WTC11 (cell line): ENCODE measurements around the gene LMF1. TPM values are rescaled to one million over a fixed set of nuclear protein-coding genes. Genes with fewer than 3 reads are reported as not detected.

Experiments used
- ATAC-seq: fragments of 200-7000 bp; cut with Tn5 transposase; 2 replicates; pipeline ENCODE4 v1.10.0; 2021; ENCODE audit warnings: mild to moderate bottlenecking, moderate library complexity
- CTCF ChIA-PET: fragments of 300-600 bp; sonication (Branson Sonifier 250); formaldehyde crosslinking; loops from one replicate; lab custom pipeline; 2021; ENCODE audit warnings: antibody characterized with exemption; lab: Charles Lee
- POLR2A ChIA-PET: fragments of 350-600 bp; sonication (Branson Sonifier 250); formaldehyde crosslinking; loops from one replicate; lab custom pipeline; 2021; ENCODE audit warnings: antibody characterized with exemption; lab: Charles Lee
- DNase-seq: peaks from one replicate; pipeline ENCODE4 v3.0.0; 2021; ENCODE audit warnings: low spot score
- H3K27ac Mint-ChIP-seq: 2 replicates; pipeline ENCODE4 v1.8.0; 2021; ENCODE audit warnings: mixed read lengths
- H3K27me3 Mint-ChIP-seq: 2 replicates; pipeline ENCODE4 v1.8.0; 2021; ENCODE audit warnings: low read depth, mild to moderate bottlenecking, moderate library complexity, mixed read lengths
- H3K36me3 Mint-ChIP-seq: 2 replicates; pipeline ENCODE4 v1.8.0; 2021; ENCODE audit warnings: mixed read lengths
- H3K4me1 Mint-ChIP-seq: 2 replicates; pipeline ENCODE4 v1.8.0; 2022; ENCODE audit warnings: mixed read lengths
- H3K4me3 Mint-ChIP-seq: 2 replicates; pipeline ENCODE4 v1.8.0; 2021; ENCODE audit warnings: mild to moderate bottlenecking, moderate library complexity, mixed read lengths
- H3K9me3 Mint-ChIP-seq: 2 replicates; pipeline ENCODE4 v1.8.0; 2021; ENCODE audit warnings: mixed read lengths
- CREB1 ChIP-seq: sonication (generic); formaldehyde crosslinking; IDR thresholded peaks from 2 replicates; pipeline ENCODE4 v1.8.0; 2023; ENCODE audit warnings: mild to moderate bottlenecking, missing genetic modification reagents
- HMGA2 ChIP-seq: fragments of 250-450 bp; sonication (Bioruptor Pico); IDR thresholded peaks from 2 replicates; pipeline ENCODE4 v1.4.0; 2021; ENCODE audit warnings: mild to moderate bottlenecking, moderate library complexity
- HMGXB4 ChIP-seq: sonication (generic); formaldehyde crosslinking; IDR thresholded peaks from 2 replicates; pipeline ENCODE4 v1.8.1; 2023; ENCODE audit warnings: mild to moderate bottlenecking, moderate library complexity, missing genetic modification reagents
- IRF2 ChIP-seq: sonication (generic); formaldehyde crosslinking; IDR thresholded peaks from 2 replicates; pipeline ENCODE4 v1.8.0; 2022; ENCODE audit warnings: low read depth, missing genetic modification reagents, borderline replicate concordance
- MLX ChIP-seq: sonication (generic); formaldehyde crosslinking; IDR thresholded peaks from 2 replicates; pipeline ENCODE4 v1.8.1; 2023; ENCODE audit warnings: mild to moderate bottlenecking, missing genetic modification reagents, moderate library complexity
- NFATC4 ChIP-seq: fragments of 250-450 bp; sonication (Bioruptor Pico); IDR thresholded peaks from 2 replicates; pipeline ENCODE4 v1.9.0; 2021; ENCODE audit warnings: mild to moderate bottlenecking
- PRRX2 ChIP-seq: fragments of 250-450 bp; sonication (Bioruptor Pico); IDR thresholded peaks from 2 replicates; pipeline ENCODE4 v1.8.0; 2021; ENCODE audit warnings: mild to moderate bottlenecking
- SMAD3 ChIP-seq: sonication (generic); formaldehyde crosslinking; IDR thresholded peaks from 2 replicates; pipeline ENCODE4 v1.8.0; 2022; ENCODE audit warnings: missing genetic modification reagents, mild to moderate bottlenecking, borderline replicate concordance
- SOX15 ChIP-seq: fragments of 250-450 bp; sonication (Bioruptor Pico); IDR thresholded peaks from 2 replicates; pipeline ENCODE4 v1.9.0; 2021; ENCODE audit warnings: mild to moderate bottlenecking
- SP1 ChIP-seq: sonication (generic); formaldehyde crosslinking; conservative IDR thresholded peaks from 2 replicates; pipeline ENCODE4 v1.8.1; 2022; ENCODE audit warnings: missing genetic modification reagents
- USF1 ChIP-seq: sonication (generic); formaldehyde crosslinking; IDR thresholded peaks from 2 replicates; pipeline ENCODE4 v1.8.0; 2022; ENCODE audit warnings: mild to moderate bottlenecking, missing genetic modification reagents
- ZMAT4 ChIP-seq: fragments of 250-450 bp; sonication (Bioruptor Pico); IDR thresholded peaks from 2 replicates; pipeline ENCODE4 v1.9.0; 2021; ENCODE audit warnings: mild to moderate bottlenecking
- ZNF121 ChIP-seq: sonication (generic); formaldehyde crosslinking; IDR thresholded peaks from 2 replicates; pipeline ENCODE4 v1.8.0; 2023; ENCODE audit warnings: missing genetic modification reagents
- ZNF219 ChIP-seq: sonication (generic); formaldehyde crosslinking; IDR thresholded peaks from 2 replicates; pipeline ENCODE4 v1.8.0; 2023; ENCODE audit warnings: missing genetic modification reagents, mild to moderate bottlenecking, borderline replicate concordance
- ZNF396 ChIP-seq: fragments of 250-450 bp; sonication (Bioruptor Pico); IDR thresholded peaks from 2 replicates; pipeline ENCODE4 v1.8.0; 2021; ENCODE audit warnings: mild to moderate bottlenecking, moderate library complexity, borderline replicate concordance
- total RNA-seq: library from RNA; stranded (reverse); gene quantifications from 3 replicates; pipeline ENCODE4 v1.2.3, GENCODE V29; 2021
- TF ChIP-seq, protein P1 (sequence below): sonication (generic); formaldehyde crosslinking; IDR thresholded peaks from 2 replicates; pipeline ENCODE4 v1.8.1; 2022; ENCODE audit warnings: mild to moderate bottlenecking, moderate library complexity, missing genetic modification reagents
- TF ChIP-seq, protein P2 (sequence below): sonication (generic); formaldehyde crosslinking; IDR thresholded peaks from 2 replicates; pipeline ENCODE4 v1.8.0; 2022; ENCODE audit warnings: mild to moderate bottlenecking, missing genetic modification reagents
- TF ChIP-seq, protein P3 (sequence below): sonication (generic); formaldehyde crosslinking; IDR thresholded peaks from 2 replicates; pipeline ENCODE4 v1.8.1; 2022; ENCODE audit warnings: mild to moderate bottlenecking, missing genetic modification reagents, moderate library complexity, borderline replicate concordance
- TF ChIP-seq, protein P4 (sequence below): fragments of 250-450 bp; sonication (Bioruptor Pico); IDR thresholded peaks from 2 replicates; pipeline ENCODE4 v2.1.2; 2022; ENCODE audit warnings: mild to moderate bottlenecking, moderate library complexity
- TF ChIP-seq, protein P5 (sequence below): sonication (generic); formaldehyde crosslinking; IDR thresholded peaks from 2 replicates; pipeline ENCODE4 v1.8.0; 2022; ENCODE audit warnings: missing genetic modification reagents
- TF ChIP-seq, protein P6 (sequence below): sonication (generic); formaldehyde crosslinking; IDR thresholded peaks from 2 replicates; pipeline ENCODE4 v1.8.1; 2022; ENCODE audit warnings: low read depth, missing genetic modification reagents, borderline replicate concordance

LMF1 gene
- total RNA-seq, 1 experiment from 2014 or later: 10.5 TPM

- ATAC-seq (no peak), DNase-seq (no peak)
- TF ChIP-seq SP1 (CRISPR knock-in tag): no peak
- TF ChIP-seq, protein P1, sequence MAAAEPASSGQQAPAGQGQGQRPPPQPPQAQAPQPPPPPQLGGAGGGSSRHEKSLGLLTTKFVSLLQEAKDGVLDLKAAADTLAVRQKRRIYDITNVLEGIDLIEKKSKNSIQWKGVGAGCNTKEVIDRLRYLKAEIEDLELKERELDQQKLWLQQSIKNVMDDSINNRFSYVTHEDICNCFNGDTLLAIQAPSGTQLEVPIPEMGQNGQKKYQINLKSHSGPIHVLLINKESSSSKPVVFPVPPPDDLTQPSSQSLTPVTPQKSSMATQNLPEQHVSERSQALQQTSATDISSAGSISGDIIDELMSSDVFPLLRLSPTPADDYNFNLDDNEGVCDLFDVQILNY (CRISPR knock-in tag): no peak
- TF ChIP-seq SOX15 (CRISPR knock-in tag): no peak
- TF ChIP-seq, protein P2, sequence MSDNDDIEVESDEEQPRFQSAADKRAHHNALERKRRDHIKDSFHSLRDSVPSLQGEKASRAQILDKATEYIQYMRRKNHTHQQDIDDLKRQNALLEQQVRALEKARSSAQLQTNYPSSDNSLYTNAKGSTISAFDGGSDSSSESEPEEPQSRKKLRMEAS (CRISPR knock-in tag): no peak
- TF ChIP-seq, protein P3, sequence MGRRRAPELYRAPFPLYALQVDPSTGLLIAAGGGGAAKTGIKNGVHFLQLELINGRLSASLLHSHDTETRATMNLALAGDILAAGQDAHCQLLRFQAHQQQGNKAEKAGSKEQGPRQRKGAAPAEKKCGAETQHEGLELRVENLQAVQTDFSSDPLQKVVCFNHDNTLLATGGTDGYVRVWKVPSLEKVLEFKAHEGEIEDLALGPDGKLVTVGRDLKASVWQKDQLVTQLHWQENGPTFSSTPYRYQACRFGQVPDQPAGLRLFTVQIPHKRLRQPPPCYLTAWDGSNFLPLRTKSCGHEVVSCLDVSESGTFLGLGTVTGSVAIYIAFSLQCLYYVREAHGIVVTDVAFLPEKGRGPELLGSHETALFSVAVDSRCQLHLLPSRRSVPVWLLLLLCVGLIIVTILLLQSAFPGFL (CRISPR knock-in tag): no peak
- TF ChIP-seq, protein P4, sequence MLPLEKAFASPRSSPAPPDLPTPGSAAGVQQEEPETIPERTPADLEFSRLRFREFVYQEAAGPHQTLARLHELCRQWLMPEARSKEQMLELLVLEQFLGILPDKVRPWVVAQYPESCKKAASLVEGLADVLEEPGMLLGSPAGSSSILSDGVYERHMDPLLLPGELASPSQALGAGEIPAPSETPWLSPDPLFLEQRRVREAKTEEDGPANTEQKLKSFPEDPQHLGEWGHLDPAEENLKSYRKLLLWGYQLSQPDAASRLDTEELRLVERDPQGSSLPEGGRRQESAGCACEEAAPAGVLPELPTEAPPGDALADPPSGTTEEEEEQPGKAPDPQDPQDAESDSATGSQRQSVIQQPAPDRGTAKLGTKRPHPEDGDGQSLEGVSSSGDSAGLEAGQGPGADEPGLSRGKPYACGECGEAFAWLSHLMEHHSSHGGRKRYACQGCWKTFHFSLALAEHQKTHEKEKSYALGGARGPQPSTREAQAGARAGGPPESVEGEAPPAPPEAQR (CRISPR knock-in tag): no peak
- TF ChIP-seq, protein P5, sequence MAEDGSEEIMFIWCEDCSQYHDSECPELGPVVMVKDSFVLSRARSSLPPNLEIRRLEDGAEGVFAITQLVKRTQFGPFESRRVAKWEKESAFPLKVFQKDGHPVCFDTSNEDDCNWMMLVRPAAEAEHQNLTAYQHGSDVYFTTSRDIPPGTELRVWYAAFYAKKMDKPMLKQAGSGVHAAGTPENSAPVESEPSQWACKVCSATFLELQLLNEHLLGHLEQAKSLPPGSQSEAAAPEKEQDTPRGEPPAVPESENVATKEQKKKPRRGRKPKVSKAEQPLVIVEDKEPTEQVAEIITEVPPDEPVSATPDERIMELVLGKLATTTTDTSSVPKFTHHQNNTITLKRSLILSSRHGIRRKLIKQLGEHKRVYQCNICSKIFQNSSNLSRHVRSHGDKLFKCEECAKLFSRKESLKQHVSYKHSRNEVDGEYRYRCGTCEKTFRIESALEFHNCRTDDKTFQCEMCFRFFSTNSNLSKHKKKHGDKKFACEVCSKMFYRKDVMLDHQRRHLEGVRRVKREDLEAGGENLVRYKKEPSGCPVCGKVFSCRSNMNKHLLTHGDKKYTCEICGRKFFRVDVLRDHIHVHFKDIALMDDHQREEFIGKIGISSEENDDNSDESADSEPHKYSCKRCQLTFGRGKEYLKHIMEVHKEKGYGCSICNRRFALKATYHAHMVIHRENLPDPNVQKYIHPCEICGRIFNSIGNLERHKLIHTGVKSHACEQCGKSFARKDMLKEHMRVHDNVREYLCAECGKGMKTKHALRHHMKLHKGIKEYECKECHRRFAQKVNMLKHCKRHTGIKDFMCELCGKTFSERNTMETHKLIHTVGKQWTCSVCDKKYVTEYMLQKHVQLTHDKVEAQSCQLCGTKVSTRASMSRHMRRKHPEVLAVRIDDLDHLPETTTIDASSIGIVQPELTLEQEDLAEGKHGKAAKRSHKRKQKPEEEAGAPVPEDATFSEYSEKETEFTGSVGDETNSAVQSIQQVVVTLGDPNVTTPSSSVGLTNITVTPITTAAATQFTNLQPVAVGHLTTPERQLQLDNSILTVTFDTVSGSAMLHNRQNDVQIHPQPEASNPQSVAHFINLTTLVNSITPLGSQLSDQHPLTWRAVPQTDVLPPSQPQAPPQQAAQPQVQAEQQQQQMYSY: no peak
- no peak for TF ChIP-seq ZNF396 (CRISPR knock-in tag)
- no peak for TF ChIP-seq ZMAT4 (CRISPR knock-in tag)
- TF ChIP-seq, protein P6, sequence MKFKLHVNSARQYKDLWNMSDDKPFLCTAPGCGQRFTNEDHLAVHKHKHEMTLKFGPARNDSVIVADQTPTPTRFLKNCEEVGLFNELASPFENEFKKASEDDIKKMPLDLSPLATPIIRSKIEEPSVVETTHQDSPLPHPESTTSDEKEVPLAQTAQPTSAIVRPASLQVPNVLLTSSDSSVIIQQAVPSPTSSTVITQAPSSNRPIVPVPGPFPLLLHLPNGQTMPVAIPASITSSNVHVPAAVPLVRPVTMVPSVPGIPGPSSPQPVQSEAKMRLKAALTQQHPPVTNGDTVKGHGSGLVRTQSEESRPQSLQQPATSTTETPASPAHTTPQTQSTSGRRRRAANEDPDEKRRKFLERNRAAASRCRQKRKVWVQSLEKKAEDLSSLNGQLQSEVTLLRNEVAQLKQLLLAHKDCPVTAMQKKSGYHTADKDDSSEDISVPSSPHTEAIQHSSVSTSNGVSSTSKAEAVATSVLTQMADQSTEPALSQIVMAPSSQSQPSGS (CRISPR knock-in tag): no peak
- Mint-ChIP-seq H3K27ac (no peak overlapping the region), H3K36me3 (peaks cover 15% of the 10 kb centered on the region), H3K9me3 (peaks cover 24% of the 10 kb centered on the region), H3K4me3 (no peak overlapping the region), H3K27me3 (peaks cover 19% of the 10 kb centered on the region), H3K4me1 (peaks cover 5% of the 10 kb centered on the region; the same call in 1 of the 2 replicates)
- ChIA-PET POLR2A (interaction anchor here (1.9 kb wide), 1 partner anchor 17 kb away, joined by 9 read pairs; the partner anchor contains the start of gene SOX8), CTCF (interaction anchor here (0.9 kb wide), 1 partner anchor 17 kb away, joined by 4 read pairs; no protein-coding TSS in a partner anchor)
These were observed 27.8 kb upstream of the LMF1 start for GRCh38 chr16:998615-999014.

DNA sequence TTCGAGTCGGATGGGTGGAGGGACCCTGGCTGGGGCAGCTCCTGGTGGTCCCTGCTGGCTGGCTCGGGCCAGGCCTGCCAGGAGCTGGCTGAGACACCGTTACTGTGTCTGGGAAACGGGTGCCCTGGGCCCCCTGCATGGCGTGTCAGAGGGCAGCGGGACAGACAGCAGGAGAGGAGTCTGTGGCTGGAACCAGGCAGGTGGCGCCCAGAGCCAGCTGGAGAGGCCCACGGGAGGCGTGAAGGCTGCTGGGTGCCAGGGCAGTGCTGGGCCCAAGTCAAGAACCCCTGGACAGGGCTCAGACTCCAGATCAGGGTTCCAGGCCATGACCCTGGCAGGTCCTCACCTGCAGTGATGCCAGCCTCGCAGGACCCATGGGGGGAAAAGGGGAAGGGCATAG is 27.4 kb upstream of the LMF1 start:
- peaks cover 24% of the 10 kb centered on the region for H3K9me3 Mint-ChIP-seq
- peaks cover 15% of the 10 kb centered on the region for H3K36me3 Mint-ChIP-seq
- H3K27me3 Mint-ChIP-seq: peaks cover 19% of the 10 kb centered on the region
- no peak for DNase-seq
- ATAC-seq: no peak
- H3K4me1 Mint-ChIP-seq: peaks cover 5% of the 10 kb centered on the region; the same call in 1 of the 2 replicates
- POLR2A ChIA-PET: interaction anchor here (1.9 kb wide), 1 partner anchor 16 kb away, joined by 9 read pairs; the partner anchor contains the start of gene SOX8
- H3K4me3 Mint-ChIP-seq: no peak overlapping the region
- CTCF ChIA-PET: interaction anchor here (0.9 to 1.2 kb wide), 2 partner anchors 17 to 59 kb away, joined by 4 to 11 read pairs; no protein-coding TSS in a partner anchor
- H3K27ac Mint-ChIP-seq: no peak overlapping the region
- TF ChIP-seq NFATC4 (CRISPR knock-in tag) (no peak), SP1 (CRISPR knock-in tag) (no peak), PRRX2 (no peak), MLX (CRISPR knock-in tag) (no peak), USF1 (no peak), HMGXB4 (CRISPR knock-in tag) (no peak), HMGA2 (CRISPR knock-in tag) (no peak), IRF2 (no peak), CREB1 (CRISPR knock-in tag) (no peak), ZNF121 (CRISPR knock-in tag) (no peak), SMAD3 (no peak), ZNF219 (CRISPR knock-in tag) (no peak)
- TF ChIP-seq, protein P2 (CRISPR knock-in tag): no peak
